SKM-1 treated with dmso at 0.1 percent for 144 hours (cell line): ENCODE measurements around the gene HLA-DMA.
A peak's percentile ranks its signal among the peaks of the same experiment; 100 is the strongest.

Source experiments
- DNase-seq: peaks from one replicate; lab custom pipeline; 2025; ENCODE audit not compliant: unreplicated experiment; lab: John Stamatoyannopoulos, UW

HLA-DMA gene

GRCh38 chr6:32952817-32953739 is at the start of gene HLA-DMA:
TSS of gene HLA-DMA (minus strand) at chr6:32953097. CDS start at chr6:32953036, 61 bp downstream.
- peak; percentile 96 for DNase-seq

GRCh38 chr6:33001685-33002084 is 48.8 kb upstream of the HLA-DMA start:
- no peak for DNase-seq

DNA sequence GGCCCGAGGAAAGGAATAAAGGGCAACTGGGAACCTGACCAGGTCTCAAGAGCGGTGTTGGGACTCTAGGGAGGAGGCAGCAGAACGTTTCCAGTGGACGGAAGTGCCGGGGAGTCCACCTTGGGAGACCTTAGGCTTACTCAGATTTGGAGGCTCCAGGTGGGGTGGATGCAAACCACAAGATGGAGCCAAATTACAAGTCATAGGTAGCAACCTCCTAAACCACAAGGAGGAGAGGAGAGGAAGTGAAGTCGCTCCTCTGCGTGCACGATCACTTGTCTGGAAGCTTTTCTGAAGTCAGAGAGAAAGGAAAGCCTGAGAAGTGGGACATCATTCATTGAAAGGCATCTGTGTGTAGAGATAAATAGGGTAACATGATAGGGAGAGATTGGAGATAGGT is 47.2 kb upstream of the HLA-DMA start:
- peak; percentile 44 for DNase-seq

GRCh38 chr6:32995448-32995847 is 42.6 kb upstream of the HLA-DMA start:
- DNase-seq: no peak

DNA sequence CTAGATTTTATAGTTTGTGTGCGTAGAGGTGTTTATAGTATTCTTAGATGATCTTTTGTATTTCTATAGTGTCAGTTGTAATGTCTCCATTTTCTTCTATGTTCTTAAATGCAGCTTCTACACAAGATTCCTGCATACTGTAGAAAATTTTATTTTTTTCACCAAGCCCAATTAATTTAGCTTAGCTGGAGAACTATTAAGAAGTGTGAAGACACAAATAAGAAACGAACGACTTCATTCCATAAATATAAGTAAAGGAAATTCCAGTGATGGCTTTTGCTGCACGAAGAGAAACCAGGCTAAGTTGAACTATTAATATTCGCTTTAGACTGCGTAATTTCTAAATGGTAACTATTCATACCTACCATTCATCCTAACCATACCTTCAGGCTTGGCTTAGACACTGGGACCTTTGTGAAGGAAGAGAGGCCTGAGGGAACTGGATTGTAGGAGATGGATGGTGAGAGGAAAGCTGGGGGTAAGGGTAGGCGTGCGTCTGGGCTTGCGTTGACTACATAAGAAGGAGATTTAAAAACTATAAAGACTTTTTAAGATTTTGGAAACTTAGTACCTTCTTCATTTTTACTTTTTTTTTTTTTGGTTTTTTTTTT is 40.6 kb upstream of the HLA-DMA start:
- no peak for DNase-seq

- DNase-seq: no peak
These were observed 39.1 kb upstream of the HLA-DMA start for GRCh38 chr6:32991972-32992371.

DNA sequence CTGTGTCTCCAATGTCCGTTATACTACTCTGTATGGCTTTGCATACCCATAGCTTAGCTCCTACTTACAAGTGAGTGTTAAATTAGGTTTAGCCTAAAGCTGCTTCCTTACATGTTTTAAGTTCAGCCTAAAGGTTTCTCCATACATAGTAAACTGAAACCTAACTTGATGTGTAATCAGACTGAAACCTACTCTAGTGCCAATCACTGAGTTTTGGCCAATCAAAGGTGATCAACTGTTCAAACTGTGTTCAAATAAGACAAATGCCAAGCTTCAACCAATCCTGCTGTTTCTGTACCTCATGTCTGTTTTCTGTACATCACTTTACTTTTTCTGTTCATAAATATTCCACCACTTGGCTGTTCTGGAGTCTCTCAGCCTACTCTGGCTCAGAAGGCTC is 36.5 kb upstream of the HLA-DMA start:
- DNase-seq: no peak

DNA sequence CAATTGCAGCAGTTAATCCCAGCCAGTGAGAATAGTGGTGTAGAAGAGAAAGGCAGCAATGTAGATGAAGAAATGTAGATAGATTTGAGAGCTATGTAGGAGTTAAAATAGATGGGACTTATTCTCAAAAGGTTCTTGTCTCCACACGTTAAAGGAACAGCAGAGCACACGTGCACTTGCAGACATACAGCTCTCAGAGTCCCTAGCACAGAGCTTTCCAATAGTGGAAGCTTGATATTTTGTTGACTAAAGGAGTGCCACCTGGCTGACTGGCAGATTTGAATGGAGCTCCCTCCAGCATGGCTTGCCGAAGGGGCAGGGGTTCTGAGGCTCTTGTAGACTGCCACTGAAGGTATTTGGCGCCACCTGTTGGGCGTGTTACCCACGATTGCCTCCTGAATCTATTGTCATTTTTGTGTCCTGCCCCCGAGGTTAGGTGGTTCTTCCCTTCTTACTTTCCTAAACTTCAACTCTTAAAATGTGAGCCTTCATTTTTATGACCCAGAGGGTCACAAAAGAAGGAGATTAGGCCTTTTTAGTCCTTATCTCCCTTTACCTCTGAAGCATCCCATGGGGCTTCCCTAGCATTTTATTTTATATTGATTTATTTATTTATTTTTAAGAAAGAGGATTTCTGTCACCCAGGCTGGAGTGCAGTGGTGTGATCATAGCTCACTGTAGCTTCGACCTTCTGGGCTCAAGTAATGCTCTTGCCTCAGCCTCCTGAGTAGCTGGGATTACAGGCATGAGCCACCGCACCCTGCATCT is 31.9 kb upstream of the HLA-DMA start:
- DNase-seq: peak; percentile 75

GRCh38 chr6:32983964-32984621 is 31.2 kb upstream of the HLA-DMA start:
- no peak for DNase-seq

DNA sequence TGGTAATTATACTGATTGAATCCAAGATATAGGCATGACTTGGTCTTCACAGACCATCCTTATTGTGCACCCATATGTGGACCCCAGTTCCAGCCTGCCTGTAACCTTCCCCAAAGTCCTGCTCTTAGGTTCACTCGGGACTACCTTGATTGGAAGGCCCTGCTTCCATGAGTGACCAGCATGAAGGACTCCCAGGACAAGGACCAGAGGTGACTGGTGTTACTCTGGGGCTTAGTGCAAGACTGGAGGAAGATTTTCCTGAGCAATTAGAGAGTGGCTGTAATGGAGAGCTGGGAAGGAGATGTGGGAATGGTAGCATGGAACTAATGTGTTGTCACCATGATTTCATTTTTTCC is 30.6 kb upstream of the HLA-DMA start:
- no peak for DNase-seq

GRCh38 chr6:32982702-32983492 is 30.0 kb upstream of the HLA-DMA start:
- DNase-seq: no peak

DNA sequence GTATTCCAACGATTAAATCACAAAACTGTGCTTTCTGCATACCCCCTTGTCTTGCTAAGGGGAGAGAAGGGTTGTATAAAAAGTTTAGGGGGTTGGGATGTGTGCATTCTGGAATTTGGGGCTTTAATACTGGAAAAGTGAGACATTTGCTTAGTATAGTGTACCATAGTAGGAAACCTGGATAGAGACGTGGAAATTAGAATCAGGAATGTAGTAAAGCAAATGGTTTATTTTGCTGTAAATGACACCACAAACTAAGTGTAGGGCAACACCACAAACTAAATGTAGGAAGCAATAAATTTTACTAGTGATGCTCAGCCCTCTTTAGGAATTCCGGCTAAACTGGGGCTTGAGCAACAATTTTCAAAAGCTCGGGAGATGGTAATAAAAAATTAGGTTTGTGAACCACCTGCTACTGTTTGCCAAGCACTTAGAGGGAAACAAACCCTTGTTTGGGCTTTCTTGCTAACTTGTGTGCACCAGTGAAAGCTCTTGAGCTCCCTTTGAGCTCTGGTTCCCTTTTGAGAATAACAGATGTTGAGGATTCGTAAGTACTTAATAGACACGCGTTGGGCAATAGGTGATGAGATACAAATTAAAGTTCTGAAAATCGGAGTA is 29.3 kb upstream of the HLA-DMA start:
- peak; percentile 20 for DNase-seq

GRCh38 chr6:32980488-32981038 is 27.7 kb upstream of the HLA-DMA start:
- no peak for DNase-seq

DNA sequence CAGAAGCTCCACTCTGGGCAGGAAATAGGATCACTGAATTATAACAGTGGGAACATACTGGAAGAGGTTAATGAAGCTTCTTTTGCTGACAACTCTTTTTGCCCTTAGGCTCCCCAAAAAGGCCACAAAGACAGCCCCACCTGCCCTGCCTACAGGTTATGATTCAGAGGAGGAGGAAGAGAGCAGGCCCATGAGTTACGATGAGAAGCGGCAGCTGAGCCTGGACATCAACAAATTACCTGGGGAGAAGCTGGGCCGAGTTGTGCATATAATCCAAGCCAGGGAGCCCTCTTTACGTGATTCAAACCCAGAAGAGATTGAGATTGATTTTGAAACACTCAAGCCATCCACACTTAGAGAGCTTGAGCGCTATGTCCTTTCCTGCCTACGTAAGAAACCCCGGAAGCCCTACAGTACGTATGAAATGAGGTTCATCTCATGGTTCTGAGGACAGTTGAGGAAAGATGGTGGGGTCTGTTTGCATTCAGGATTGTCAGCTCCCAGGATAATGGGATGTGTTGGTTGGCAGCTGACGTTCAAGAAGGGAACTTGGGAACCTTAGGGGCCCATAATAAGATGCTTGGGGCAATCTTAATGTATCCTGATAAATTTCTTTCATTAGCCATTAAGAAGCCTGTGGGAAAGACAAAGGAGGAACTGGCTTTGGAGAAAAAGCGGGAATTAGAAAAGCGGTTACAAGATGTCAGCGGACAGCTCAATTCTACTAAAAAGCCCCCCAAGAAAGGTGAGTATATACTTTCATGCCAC is 27.0 kb upstream of the HLA-DMA start:
- no peak for DNase-seq

GRCh38 chr6:32977953-32978324 is 25.0 kb upstream of the HLA-DMA start:
- no peak for DNase-seq

GRCh38 chr6:32977272-32977952 is 24.5 kb upstream of the HLA-DMA start:
- no peak for DNase-seq

DNA sequence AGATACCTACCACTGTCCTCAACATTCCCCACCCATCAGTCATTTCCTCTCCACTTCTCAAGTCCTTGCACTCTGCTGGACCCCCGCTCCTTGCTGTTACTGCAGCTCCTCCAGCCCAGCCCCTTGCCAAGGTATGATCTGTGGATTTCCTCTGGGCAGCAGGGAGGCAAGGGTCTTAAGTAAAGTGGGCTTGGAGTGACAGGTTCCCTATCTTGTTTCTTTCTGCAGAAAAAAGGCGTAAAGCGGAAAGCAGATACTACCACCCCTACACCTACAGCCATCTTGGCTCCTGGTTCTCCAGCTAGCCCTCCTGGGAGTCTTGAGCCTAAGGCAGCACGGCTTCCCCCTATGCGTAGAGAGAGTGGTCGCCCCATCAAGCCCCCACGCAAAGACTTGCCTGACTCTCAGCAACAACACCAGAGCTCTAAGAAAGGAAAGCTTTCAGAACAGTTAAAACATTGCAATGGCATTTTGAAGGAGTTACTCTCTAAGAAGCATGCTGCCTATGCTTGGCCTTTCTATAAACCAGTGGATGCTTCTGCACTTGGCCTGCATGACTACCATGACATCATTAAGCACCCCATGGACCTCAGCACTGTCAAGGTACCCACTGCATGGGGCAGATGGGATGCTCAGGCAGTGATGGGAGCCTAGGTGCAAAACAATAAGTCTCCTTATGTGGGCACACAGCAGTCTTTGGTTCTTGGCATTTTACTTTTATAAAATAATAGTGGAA is 23.6 kb upstream of the HLA-DMA start:
- no peak for DNase-seq

DNA sequence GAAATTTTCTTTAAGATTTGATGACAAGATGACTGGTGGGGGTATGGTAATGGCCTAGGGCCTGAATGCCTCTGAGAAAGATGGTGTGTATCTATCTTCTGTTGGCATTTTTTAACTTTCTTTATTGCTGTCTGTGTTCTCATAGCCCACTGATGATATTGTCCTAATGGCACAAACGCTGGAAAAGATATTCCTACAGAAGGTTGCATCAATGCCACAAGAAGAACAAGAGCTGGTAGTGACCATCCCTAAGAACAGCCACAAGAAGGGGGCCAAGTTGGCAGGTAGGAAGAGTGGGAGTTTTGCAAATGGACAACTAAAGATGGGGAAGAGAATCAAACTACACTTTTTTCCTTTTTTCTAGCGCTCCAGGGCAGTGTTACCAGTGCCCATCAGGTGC is 23.0 kb upstream of the HLA-DMA start:
- no peak for DNase-seq
